AG04450 (cell line): ENCODE results near the gene NTM. TPM values are rescaled to one million over a fixed set of nuclear protein-coding genes. Genes with fewer than 3 reads are reported as not detected.

Experiments
- CTCF ChIA-PET: fragments of 300-600, 350-600 bp; formaldehyde crosslinking; extraction: SDS; loops from one replicate; lab custom pipeline; 2022; ENCODE audit warnings: antibody characterized with exemption, inconsistent platforms; lab: Charles Lee
- POLR2A ChIA-PET: fragments of 350-600 bp; formaldehyde crosslinking; extraction: SDS; loops from one replicate; lab custom pipeline; 2021; ENCODE audit warnings: antibody characterized with exemption, inconsistent platforms; lab: Yijun Ruan, JAX
- DNase-seq: peaks from one replicate; pipeline ENCODE4 v3.0.0-alpha.2; 2011; ENCODE audit warnings: low read depth, low spot score
- H3K27ac ChIP-seq: one replicate; pipeline ENCODE4 v1.5.1; 2012; ENCODE audit warnings: low read depth, low read length, control low read depth
- H3K27me3 ChIP-seq: one replicate; pipeline ENCODE4 v1.6.0; 2012; ENCODE audit warnings: low read length; ENCODE audit not compliant: control insufficient read depth, insufficient read depth
- H3K4me3 ChIP-seq: 2 replicates; pipeline ENCODE4 v1.5.1; 2011; ENCODE audit warnings: mild to moderate bottlenecking, low read depth, low read length, control low read depth
- H3K9me3 ChIP-seq: 2 replicates; pipeline ENCODE4 v1.5.1; 2012; ENCODE audit warnings: low read length; ENCODE audit not compliant: control insufficient read depth, insufficient read depth
- CTCF ChIP-seq: IDR thresholded peaks from 2 replicates; pipeline ENCODE4 v1.5.1; 2011; ENCODE audit warnings: low read depth, low read length, control low read depth, inconsistent platforms
- polyA plus RNA-seq: library from polyadenylated mRNA; depleted of rRNA; stranded (reverse); fragments of >200 nt; gene quantifications from 2 replicates; pipeline ENCODE4 v1.2.3, GENCODE V29; 2011

The NTM gene
- polyA plus RNA-seq, 1 experiment = 26.9 TPM

DNA sequence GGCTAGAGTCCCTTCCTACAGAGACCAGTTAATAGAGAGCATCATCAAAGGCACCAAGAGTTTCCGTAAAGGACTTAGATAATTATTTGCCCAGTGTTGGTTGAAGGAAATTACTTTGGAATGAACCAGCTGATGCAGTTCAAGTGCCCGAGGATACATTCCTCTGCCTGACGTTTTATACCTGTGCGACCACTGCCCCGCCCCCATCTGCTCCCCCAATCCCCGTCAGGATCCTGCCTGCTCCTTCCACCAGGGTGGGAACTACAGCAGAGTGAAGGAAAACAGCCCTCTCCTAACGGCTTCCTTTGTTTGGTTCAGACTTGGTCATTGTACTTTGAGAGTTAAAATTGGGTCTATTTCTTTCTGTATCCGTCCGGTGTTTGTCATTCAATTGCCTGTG, 761.5 kb downstream of the NTM start:
- no peaks in the 10 kb centered on the region for H3K9me3 ChIP-seq
- no peak overlapping the region for H3K27ac ChIP-seq
- H3K27me3 ChIP-seq = no peaks in the 10 kb centered on the region
- ChIA-PET CTCF (interaction anchor here (0.6 to 4.6 kb wide), 5 partner anchors 26 to 437 kb away, joined by 3 to 25 read pairs (median 8); no protein-coding TSS in a partner anchor), POLR2A (no interaction called here)
- no peak for DNase-seq
- no peak overlapping the region for H3K4me3 ChIP-seq
- no peak for TF ChIP-seq CTCF

DNA sequence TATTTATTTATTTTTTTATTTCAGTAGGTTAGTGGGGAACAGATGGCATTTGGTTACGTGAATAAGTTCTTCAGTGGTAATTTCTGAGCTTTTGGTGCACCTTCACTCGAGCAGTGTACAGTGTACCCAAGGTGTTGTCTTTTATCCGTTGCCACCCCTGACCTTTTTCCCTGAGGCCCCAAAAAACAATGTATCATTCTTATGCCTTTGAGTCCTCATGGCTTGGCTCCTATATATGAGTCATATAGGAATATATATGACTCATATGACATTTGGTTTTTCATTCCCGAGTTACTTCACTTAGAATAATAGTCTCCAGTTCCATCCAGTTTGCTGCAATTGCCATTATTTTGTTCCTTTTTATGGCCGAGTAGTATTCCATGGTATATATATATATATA, 763.9 kb downstream of the NTM start:
- Histone ChIP-seq H3K9me3 (no peaks in the 10 kb centered on the region), H3K4me3 (no peak overlapping the region), H3K27ac (no peak overlapping the region), H3K27me3 (no peaks in the 10 kb centered on the region)
- DNase-seq = no peak
- TF ChIP-seq CTCF = no peak
- CTCF ChIA-PET = no interaction called here
- POLR2A ChIA-PET = no interaction called here

GRCh38 chr11:132137289-132137980, 767.0 kb downstream of the NTM start:
- POLR2A ChIA-PET = no interaction called here
- no peaks in the 10 kb centered on the region for H3K27me3 ChIP-seq
- CTCF ChIA-PET = interaction anchor here (1.2 to 1.9 kb wide), 2 partner anchors 10 to 390 kb away, joined by 3 to 13 read pairs; no protein-coding TSS in a partner anchor
- H3K4me3 ChIP-seq = no peak overlapping the region
- no peak for TF ChIP-seq CTCF
- DNase-seq = no peak
- no peak overlapping the region for H3K27ac ChIP-seq
- no peaks in the 10 kb centered on the region for H3K9me3 ChIP-seq

- CTCF ChIA-PET = interaction anchor here (1.0 to 1.9 kb wide), 3 partner anchors 11 to 443 kb away, joined by 3 to 13 read pairs (median 3); no protein-coding TSS in a partner anchor
- H3K27ac ChIP-seq = no peak overlapping the region
- H3K9me3 ChIP-seq = no peaks in the 10 kb centered on the region
- H3K4me3 ChIP-seq = no peak overlapping the region
- DNase-seq = no peak
- TF ChIP-seq CTCF = no peak
- H3K27me3 ChIP-seq = no peaks in the 10 kb centered on the region
- POLR2A ChIA-PET = no interaction called here
Measured at GRCh38 chr11:132137981-132138313, 767.5 kb downstream of the NTM start.

DNA sequence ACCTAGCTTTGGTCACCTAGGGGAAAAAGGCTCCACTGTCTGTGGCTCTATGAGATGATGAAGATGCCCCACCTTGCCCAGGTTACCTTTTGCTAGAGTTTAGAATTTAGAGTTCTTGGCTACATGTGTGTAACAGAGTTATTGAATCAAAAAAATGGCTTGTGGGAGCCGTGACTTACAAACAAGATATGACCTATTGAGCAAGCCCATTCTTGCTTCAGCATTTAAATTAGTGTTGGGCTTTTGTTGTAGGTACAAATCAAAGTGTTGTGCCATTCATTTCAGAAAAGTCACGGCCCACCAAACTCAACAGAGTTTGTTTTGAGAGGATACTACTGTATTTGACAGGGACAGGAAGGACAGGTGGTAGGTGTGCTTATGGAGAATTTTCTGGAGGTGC, 768.8 kb downstream of the NTM start:
- TF ChIP-seq CTCF = no peak
- Histone ChIP-seq H3K4me3 (no peak overlapping the region), H3K27me3 (no peaks in the 10 kb centered on the region), H3K27ac (no peak overlapping the region), H3K9me3 (no peaks in the 10 kb centered on the region)
- DNase-seq = no peak
- ChIA-PET CTCF (interaction anchor here (1.9 kb wide), 1 partner anchor 12 kb away, joined by 13 read pairs; no protein-coding TSS in a partner anchor), POLR2A (no interaction called here)
